ENCODE results near the gene AATK. TPM values are rescaled to one million over a fixed set of nuclear protein-coding genes. Genes with fewer than 3 reads are reported as not detected.

The AATK gene
- total and polyA plus RNA-seq, 2 donors (not counting 3 experiments of a cell fraction or from before 2014, with no cell fraction given): 0.69 to 1.00 TPM

- Histone ChIP-seq H3K4me3 (replicated peaks in 1 of 3; ENCODE audit: insufficient read depth in 1 of 3, low read depth in 1 of 3, low read length in 3 of 3) (no peak overlapping the region), H3K27ac (ENCODE audit: insufficient read depth, low read depth, low read length) (no peak overlapping the region), H3K9ac (replicated peaks; ENCODE audit: extremely low read depth, insufficient read depth, low read length) (no peak overlapping the region), H3K9me1 (replicated peaks; ENCODE audit: control insufficient read depth, extremely low read depth, insufficient read depth, low read length) (no peaks in the 10 kb centered on the region), H2AFZ (ENCODE audit: low read depth, low read length) (no peak overlapping the region), H3K4me2 (ENCODE audit: insufficient read depth, low read length) (no peak overlapping the region), H3K4me1 (ENCODE audit: control insufficient read depth, extremely low read depth, insufficient read depth, low read length) (peaks cover 5% of the 10 kb centered on the region), H3K36me3 (ENCODE audit: control insufficient read depth in 2 of 2, extremely low read depth in 1 of 2, insufficient read depth in 2 of 2, low read length in 2 of 2) (no peaks in the 10 kb centered on the region), H3K79me2 (ENCODE audit: control insufficient read depth, insufficient read depth, low read length) (no peaks in the 10 kb centered on the region), H3K27me3 (ENCODE audit: control insufficient read depth in 2 of 2, insufficient read depth in 2 of 2, low read length in 2 of 2) (peaks cover 0 to 2% of the 10 kb centered on the region in 2 experiments), H3K9me3 (replicated peaks; ENCODE audit: control insufficient read depth, insufficient read depth, low read length) (no peaks in the 10 kb centered on the region), H4K20me1 (replicated peaks; ENCODE audit: control insufficient read depth, extremely low read depth, insufficient read depth, low read length) (no peaks in the 10 kb centered on the region)
- CTCF ChIA-PET: interaction anchor here (1.9 kb wide), 1 partner anchor 52 kb away, joined by 4 read pairs; no protein-coding TSS in a partner anchor
- no peak for FAIRE-seq
- no peak for TF ChIP-seq MAX (IDR thresholded peaks at IDR 0.05; ENCODE audit: insufficient read depth, insufficient read length)
- BruUV-seq (replicated peaks): no TSS peak
- intact Hi-C loops (cut with micrococcal nuclease) (no loop called here), dilution Hi-C loops (cut with MboI; ENCODE audit: extremely low pct_ligation_motif_present, low sequenced_read_pairs) (no loop called here)
- POLR2A ChIA-PET: no interaction called here
- DNase-seq (ENCODE audit: low read depth, low spot score): no peak
Measured at GRCh38 chr17:81148986-81149533, 17.0 kb downstream of the AATK start.

- no TSS peak for BruUV-seq (replicated peaks)
- Histone ChIP-seq H3K27me3 (ENCODE audit: control insufficient read depth in 2 of 2, insufficient read depth in 2 of 2, low read length in 2 of 2) (peaks cover 0 to 2% of the 10 kb centered on the region in 2 experiments), H3K4me3 (replicated peaks in 1 of 3; ENCODE audit: insufficient read depth in 1 of 3, low read depth in 1 of 3, low read length in 3 of 3) (no peak overlapping the region), H3K4me1 (ENCODE audit: control insufficient read depth, extremely low read depth, insufficient read depth, low read length) (peaks cover 5% of the 10 kb centered on the region), H3K4me2 (ENCODE audit: insufficient read depth, low read length) (no peak overlapping the region), H3K36me3 (ENCODE audit: control insufficient read depth in 2 of 2, extremely low read depth in 1 of 2, insufficient read depth in 2 of 2, low read length in 2 of 2) (no peaks in the 10 kb centered on the region), H2AFZ (ENCODE audit: low read depth, low read length) (no peak overlapping the region), H3K9ac (replicated peaks; ENCODE audit: extremely low read depth, insufficient read depth, low read length) (no peak overlapping the region), H3K27ac (ENCODE audit: insufficient read depth, low read depth, low read length) (no peak overlapping the region), H3K9me1 (replicated peaks; ENCODE audit: control insufficient read depth, extremely low read depth, insufficient read depth, low read length) (no peaks in the 10 kb centered on the region), H3K9me3 (replicated peaks; ENCODE audit: control insufficient read depth, insufficient read depth, low read length) (no peaks in the 10 kb centered on the region), H3K79me2 (ENCODE audit: control insufficient read depth, insufficient read depth, low read length) (no peaks in the 10 kb centered on the region), H4K20me1 (replicated peaks; ENCODE audit: control insufficient read depth, extremely low read depth, insufficient read depth, low read length) (no peaks in the 10 kb centered on the region)
- FAIRE-seq: no peak
- CTCF ChIA-PET: no interaction called here
- TF ChIP-seq EZH2 (IDR thresholded peaks at IDR 0.05; ENCODE audit: borderline replicate concordance, low read depth, low read length, severe bottlenecking) (no peak), POLR2A (IDR thresholded peaks at IDR 0.05; ENCODE audit: low read depth, low read length) (no peak), JUN (IDR thresholded peaks at IDR 0.05; ENCODE audit: borderline replicate concordance, insufficient read depth, insufficient read length, low read depth) (no peak), POLR2AphosphoS5 (IDR thresholded peaks at IDR 0.05; ENCODE audit: insufficient read depth, low read depth, low read length) (no peak), CTCF (IDR thresholded peaks at IDR 0.05; ENCODE audit: extremely low read depth in 1 of 2, insufficient read depth in 1 of 2, low read depth in 1 of 2, low read length in 2 of 2) (no peak), FOS (IDR thresholded peaks at IDR 0.05; ENCODE audit: borderline replicate concordance, insufficient read depth, low read length) (no peak), MAX (IDR thresholded peaks at IDR 0.05; ENCODE audit: insufficient read depth, insufficient read length) (no peak), MYC (IDR thresholded peaks at IDR 0.05; ENCODE audit: low read depth, low read length) (no peak), GATA2 (IDR thresholded peaks at IDR 0.05; ENCODE audit: insufficient read depth, insufficient read length, low read depth, low read length) (no peak)
- DNase-seq (ENCODE audit: low read depth, low spot score): no peak
- intact Hi-C loops (cut with micrococcal nuclease): no loop called here
- dilution Hi-C loops (cut with MboI; ENCODE audit: extremely low pct_ligation_motif_present, low sequenced_read_pairs): no loop called here
- POLR2A ChIA-PET: no interaction called here
Measured at GRCh38 chr17:81148571-81148970, 17.4 kb downstream of the AATK start.

Data from endothelial cell of umbilical vein (primary cell).